Esophagus squamous epithelium (tissue), 5 donors: ENCODE data around the gene IP6K2. TPM values are rescaled to one million over a fixed set of nuclear protein-coding genes. Genes with fewer than 3 reads are reported as not detected.

Experiments used
- DNase-seq: peaks from one replicate; lab custom pipeline; 2025; lab: John Stamatoyannopoulos, UW
- H3K27ac ChIP-seq, 4 donors: fragments of 200-600 bp; sonication (generic); one replicate each; pipeline ENCODE4 v1.5.1; 2016 to 2019; ENCODE audit warnings: mild to moderate bottlenecking in 1 of 4
- H3K27me3 ChIP-seq, 4 donors: fragments of 200-600 bp; sonication (generic); 1 replicate in 3 of 4; 2 replicates in 1 of 4; pipeline versions ENCODE4 v1.5.1 to v1.6.0; 2017 to 2021; ENCODE audit warnings: antibody characterized with exemption in 1 of 4
- H3K36me3 ChIP-seq, 3 donors: fragments of 200-600 bp; sonication (generic); one replicate each; pipeline ENCODE4 v1.5.1; 2016 to 2019
- H3K4me1 ChIP-seq, 3 donors: fragments of 200-600 bp; sonication (generic); one replicate each; pipeline ENCODE4 v1.5.1; 2017 to 2019
- H3K4me3 ChIP-seq, 4 donors: fragments of 200-600 bp; sonication (generic); 1 replicate in 3 of 4; 2 replicates in 1 of 4; pipeline ENCODE4 v1.5.1; 2016 to 2019; ENCODE audit warnings: mild to moderate bottlenecking in 2 of 4, moderate library complexity in 1 of 4
- H3K9me3 ChIP-seq, 3 donors: fragments of 200-600 bp; sonication (generic); one replicate each; pipeline ENCODE4 v1.5.1; 2016 to 2019
- CTCF ChIP-seq, 6 experiments: fragments of 450-650 bp in 4 of 6; fragments of 200-600 bp in 2 of 6; sonication (generic) in 2 of 6; IDR thresholded peaks; one replicate each; pipeline ENCODE4 v1.5.1; 2016 to 2019; ENCODE audit warnings: antibody characterized with exemption in 6 of 6, mild to moderate bottlenecking in 4 of 6, moderate library complexity in 4 of 6
- POLR2A ChIP-seq, 4 donors: fragments of 450-650 bp; IDR thresholded peaks; one replicate each; pipeline ENCODE4 v1.6.1; 2017; ENCODE audit warnings: antibody characterized with exemption in 4 of 4, mild to moderate bottlenecking in 4 of 4, moderate library complexity in 3 of 4
- WGBS, 2 donors: methylation state at CpG; one replicate each; pipeline ENCODE4 v1.1.5; 2018; 5-methylcytosine and 5-hydroxymethylcytosine counted together
- intact Hi-C: fragments of 100-400 bp; cut with DNase I; formaldehyde crosslinking; loops from one replicate; pipeline ENCODE4 v1.15.0; 2022
- total RNA-seq, 4 donors: library from RNA; depleted of rRNA; stranded (reverse); fragments of >200 nt; gene quantifications; one replicate each; pipeline ENCODE4 v1.1.0, GENCODE V29; 2016
- donor health status: DM: yes; HTN: yes; CAD: no.

The IP6K2 gene
- total RNA-seq, 4 donors from 2014 or later: 52.1 to 94.6 (median 67.9) TPM

GRCh38 chr3:48698891-48699290 is 18.1 kb downstream of the IP6K2 start:
- DNase-seq: no peak
- H3K4me1 ChIP-seq: peaks cover 14 to 57% (median 26%) of the 10 kb centered on the region in 3 donors

GRCh38 chr3:48697952-48698351 is 19.1 kb downstream of the IP6K2 start:
- intact Hi-C loops: no loop called here
- Histone ChIP-seq H3K27me3 (no peaks in the 10 kb centered on the region), H3K36me3 (peaks cover 13 to 80% (median 23%) of the 10 kb centered on the region in 3 donors), H3K4me3 (no peak overlapping the region), H3K4me1 (peaks cover 19 to 56% (median 27%) of the 10 kb centered on the region in 3 donors), H3K9me3 (no peaks in the 10 kb centered on the region), H3K27ac (no peak overlapping the region)
- DNase-seq: no peak
- WGBS, 2 donors: 60 to 89% methylated on average over 3 of the region's 3 CpGs
- TF ChIP-seq CTCF (IDR thresholded peaks at IDR 0.05) (no peak), POLR2A (IDR thresholded peaks at IDR 0.05) (no peak)

More at GRCh38 chr3:48698891-48699290, 18.1 kb downstream of the IP6K2 start:
- Histone ChIP-seq H3K36me3 (peaks cover 13 to 76% (median 16%) of the 10 kb centered on the region in 3 donors), H3K9me3 (no peaks in the 10 kb centered on the region), H3K27me3 (no peaks in the 10 kb centered on the region), H3K4me3 (no peak overlapping the region), H3K27ac (no peak overlapping the region)
- TF ChIP-seq POLR2A (IDR thresholded peaks at IDR 0.05) (no peak), CTCF (IDR thresholded peaks at IDR 0.05) (no peak)
- intact Hi-C loops: no loop called here
- 89 to 90% methylated on average over 2 to 8 of the region's 8 CpGs for WGBS, 2 donors

- intact Hi-C loops: no loop called here
- Histone ChIP-seq H3K4me3 (no peak overlapping the region), H3K36me3 (peaks cover 25 to 80% (median 34%) of the 10 kb centered on the region in 3 donors), H3K27me3 (no peaks in the 10 kb centered on the region), H3K9me3 (no peaks in the 10 kb centered on the region), H3K4me1 (peaks cover 19 to 59% (median 29%) of the 10 kb centered on the region in 3 donors), H3K27ac (peak overlapping the region in 2 of 4 donors; percentile 3 to 92)
- no peak for DNase-seq
- TF ChIP-seq CTCF (IDR thresholded peaks at IDR 0.05) (no peak), POLR2A (IDR thresholded peaks at IDR 0.05) (no peak)
Observed at GRCh38 chr3:48696601-48697000, 20.4 kb downstream of the IP6K2 start.

- peak overlapping the region in 3 of 4 donors; percentile 3 to 92 (median 81) for H3K27ac ChIP-seq
- WGBS, 2 donors: 87 to 91% methylated on average over 5 of the region's 5 CpGs
- no peaks in the 10 kb centered on the region for H3K9me3 ChIP-seq
- peaks cover 25 to 80% (median 38%) of the 10 kb centered on the region in 3 donors for H3K36me3 ChIP-seq
- TF ChIP-seq CTCF (IDR thresholded peaks at IDR 0.05) (no peak), POLR2A (IDR thresholded peaks at IDR 0.05) (no peak)
- intact Hi-C loops: no loop called here
- no peaks in the 10 kb centered on the region for H3K27me3 ChIP-seq
- DNase-seq: no peak
- no peak overlapping the region for H3K4me3 ChIP-seq
- H3K4me1 ChIP-seq: peaks cover 19 to 58% (median 29%) of the 10 kb centered on the region in 3 donors
Observed at GRCh38 chr3:48696156-48696555, 20.9 kb downstream of the IP6K2 start.

- no peaks in the 10 kb centered on the region for H3K27me3 ChIP-seq
- H3K9me3 ChIP-seq: no peaks in the 10 kb centered on the region
- intact Hi-C loops: no loop called here
- H3K4me3 ChIP-seq: peak overlapping the region; percentile 5 to 58 (median 38)
- peaks cover 19 to 51% (median 29%) of the 10 kb centered on the region in 3 donors for H3K4me1 ChIP-seq
- 33 to 48% methylated on average over 9 of the region's 9 CpGs for WGBS, 2 donors
- TF ChIP-seq CTCF (IDR thresholded peaks at IDR 0.05) (no peak), POLR2A (IDR thresholded peaks at IDR 0.05) (no peak)
- peaks cover 25 to 80% (median 44%) of the 10 kb centered on the region in 3 donors for H3K36me3 ChIP-seq
- peak overlapping the region; percentile 80 to 92 (median 86) for H3K27ac ChIP-seq
- DNase-seq: no peak
Observed at GRCh38 chr3:48695393-48695753, 21.6 kb downstream of the IP6K2 start.
